Loucy (cell line): Measurements from ENCODE around the gene KITLG.
A peak's percentile ranks its signal among the peaks of the same experiment; 100 is the strongest.

Source experiments
- H2AFZ ChIP-seq: fragments of 200-600 bp; sonication (generic); 2 replicates; pipeline ENCODE4 v1.6.0; 2016; ENCODE audit warnings: antibody characterized with exemption, mild to moderate bottlenecking, low read length, moderate library complexity
- H3F3A ChIP-seq: fragments of 200-600 bp; 2 replicates; pipeline ENCODE4 v1.6.0; 2016; ENCODE audit warnings: antibody characterized with exemption, low read depth, mild to moderate bottlenecking
- H3K27me3 ChIP-seq: fragments of 200-600 bp; sonication (generic); 2 replicates; pipeline ENCODE4 v1.6.1; 2014; ENCODE audit warnings: low read length, mild to moderate bottlenecking; ENCODE audit not compliant: insufficient read depth, poor library complexity, severe bottlenecking
- H3K36me3 ChIP-seq: fragments of 200-600 bp; sonication (generic); 2 replicates; pipeline ENCODE4 v1.6.1; 2016; ENCODE audit warnings: low read length; ENCODE audit not compliant: insufficient read depth
- H3K4me1 ChIP-seq: fragments of 200-600 bp; sonication (generic); 2 replicates; pipeline ENCODE4 v1.5.1; 2014; ENCODE audit warnings: low read length, mild to moderate bottlenecking; ENCODE audit not compliant: insufficient read depth, poor library complexity, severe bottlenecking
- H3K4me2 ChIP-seq: fragments of 200-600 bp; sonication (generic); 2 replicates; pipeline ENCODE4 v1.6.0; 2014; ENCODE audit warnings: antibody characterized with exemption, low read length, low read depth, mild to moderate bottlenecking; ENCODE audit not compliant: poor library complexity, severe bottlenecking
- H3K4me3 ChIP-seq: fragments of 200-600 bp; sonication (generic); 2 replicates; pipeline ENCODE4 v1.5.1; 2014; ENCODE audit warnings: low read length, mild to moderate bottlenecking, mixed read lengths; ENCODE audit not compliant: poor library complexity, severe bottlenecking
- H3K79me2 ChIP-seq: fragments of 200-600 bp; sonication (generic); 2 replicates; pipeline ENCODE4 v1.6.1; 2014; ENCODE audit warnings: low read length; ENCODE audit not compliant: insufficient read depth
- H3K9ac ChIP-seq: fragments of 200-600 bp; sonication (generic); 2 replicates; pipeline ENCODE4 v1.6.0; 2014; ENCODE audit warnings: mild to moderate bottlenecking, low read depth, low read length, moderate library complexity; ENCODE audit not compliant: poor library complexity, severe bottlenecking
- H3K9me2 ChIP-seq: fragments of 200-600 bp; sonication (generic); replicated peaks from 2 replicates; pipeline ENCODE4 v1.6.1; 2016; ENCODE audit warnings: low read depth, low read length, mixed read lengths
- H3K9me3 ChIP-seq: fragments of 200-600 bp; sonication (generic); 2 replicates; pipeline ENCODE4 v1.6.1; 2014; ENCODE audit warnings: mild to moderate bottlenecking, antibody characterized with exemption, low read length, low read depth; ENCODE audit not compliant: insufficient read depth
- H4K20me1 ChIP-seq: fragments of 200-600 bp; sonication (generic); 2 replicates; pipeline ENCODE4 v1.6.0; 2014; ENCODE audit warnings: antibody characterized with exemption, low read length, mild to moderate bottlenecking; ENCODE audit not compliant: insufficient read depth, poor library complexity, severe bottlenecking
- EZH2phosphoT487 ChIP-seq: fragments of 200-600 bp; IDR thresholded peaks from 2 replicates; pipeline ENCODE4 v1.6.1; 2018; ENCODE audit warnings: antibody characterized with exemption, mild to moderate bottlenecking, moderate library complexity, borderline replicate concordance
- TF ChIP-seq, protein P1 (sequence below): fragments of 200-600 bp; sonication (generic); conservative IDR thresholded peaks from 2 replicates; pipeline ENCODE4 v1.5.1; 2014; ENCODE audit warnings: mild to moderate bottlenecking, antibody characterized with exemption, low read length

Gene KITLG

DNA sequence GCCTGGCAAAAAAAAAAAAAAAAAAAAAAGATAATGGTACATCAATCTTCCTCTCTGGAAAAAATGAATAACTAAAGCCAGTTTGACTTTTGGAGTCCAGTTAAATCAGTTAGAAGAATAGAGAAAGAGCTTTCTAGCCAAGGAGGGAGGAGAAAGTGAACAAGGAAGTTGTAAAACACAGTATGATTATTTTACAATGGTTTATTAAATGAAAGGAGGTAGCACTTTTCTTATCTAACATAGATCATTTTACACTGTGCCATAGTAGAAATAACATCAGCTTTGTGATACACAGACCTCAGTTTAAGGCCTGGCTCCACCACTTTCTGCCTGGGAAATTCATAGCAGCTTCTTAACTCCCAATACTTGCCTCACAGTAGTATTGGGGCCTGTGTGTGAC lies 15.4 kb upstream of the KITLG start:
- no peak overlapping the region for H3K4me3 ChIP-seq
- H3K9me2 ChIP-seq: no peaks in the 10 kb centered on the region
- H4K20me1 ChIP-seq: no peaks in the 10 kb centered on the region
- H3K27me3 ChIP-seq: no peaks in the 10 kb centered on the region
- no peak overlapping the region for H3K4me2 ChIP-seq
- no peak overlapping the region for H3K9ac ChIP-seq
- H3F3A ChIP-seq: no peaks in the 10 kb centered on the region
- H3K4me1 ChIP-seq: no peaks in the 10 kb centered on the region
- H2AFZ ChIP-seq: 0 out of 2 replicates have a peak overlapping the region, but pooled peaks have one; percentile 3
- no peaks in the 10 kb centered on the region for H3K9me3 ChIP-seq
- H3K79me2 ChIP-seq: no peaks in the 10 kb centered on the region
- TF ChIP-seq EZH2phosphoT487: no peak
- TF ChIP-seq, protein P1, sequence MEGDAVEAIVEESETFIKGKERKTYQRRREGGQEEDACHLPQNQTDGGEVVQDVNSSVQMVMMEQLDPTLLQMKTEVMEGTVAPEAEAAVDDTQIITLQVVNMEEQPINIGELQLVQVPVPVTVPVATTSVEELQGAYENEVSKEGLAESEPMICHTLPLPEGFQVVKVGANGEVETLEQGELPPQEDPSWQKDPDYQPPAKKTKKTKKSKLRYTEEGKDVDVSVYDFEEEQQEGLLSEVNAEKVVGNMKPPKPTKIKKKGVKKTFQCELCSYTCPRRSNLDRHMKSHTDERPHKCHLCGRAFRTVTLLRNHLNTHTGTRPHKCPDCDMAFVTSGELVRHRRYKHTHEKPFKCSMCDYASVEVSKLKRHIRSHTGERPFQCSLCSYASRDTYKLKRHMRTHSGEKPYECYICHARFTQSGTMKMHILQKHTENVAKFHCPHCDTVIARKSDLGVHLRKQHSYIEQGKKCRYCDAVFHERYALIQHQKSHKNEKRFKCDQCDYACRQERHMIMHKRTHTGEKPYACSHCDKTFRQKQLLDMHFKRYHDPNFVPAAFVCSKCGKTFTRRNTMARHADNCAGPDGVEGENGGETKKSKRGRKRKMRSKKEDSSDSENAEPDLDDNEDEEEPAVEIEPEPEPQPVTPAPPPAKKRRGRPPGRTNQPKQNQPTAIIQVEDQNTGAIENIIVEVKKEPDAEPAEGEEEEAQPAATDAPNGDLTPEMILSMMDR: no peak
- H3K36me3 ChIP-seq: no peaks in the 10 kb centered on the region

DNA sequence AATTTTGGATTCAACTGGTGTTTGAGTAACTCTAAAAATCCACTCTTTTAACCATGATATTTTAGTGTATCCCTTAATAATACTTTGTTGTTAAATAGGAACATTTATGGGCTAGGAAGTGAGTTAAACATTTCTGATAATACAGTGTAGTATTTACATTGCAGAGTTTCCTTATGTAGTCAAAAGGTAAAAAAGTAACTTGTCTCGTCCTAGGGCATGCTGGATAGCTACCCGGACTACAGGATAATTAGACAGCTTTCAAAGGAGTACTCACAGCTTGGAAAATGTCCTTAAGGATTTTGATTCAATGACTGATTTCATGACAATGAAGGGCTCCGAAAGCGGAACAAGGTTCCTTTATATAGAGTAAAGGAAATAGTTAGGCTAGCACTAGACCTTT lies 14.5 kb upstream of the KITLG start:
- no peak overlapping the region for H3K9ac ChIP-seq
- H3K9me2 ChIP-seq: no peaks in the 10 kb centered on the region
- H3K4me3 ChIP-seq: no peak overlapping the region
- H3K79me2 ChIP-seq: no peaks in the 10 kb centered on the region
- H2AFZ ChIP-seq: no peak overlapping the region
- H3K27me3 ChIP-seq: no peaks in the 10 kb centered on the region
- TF ChIP-seq, protein P1: no peak
- no peak for TF ChIP-seq EZH2phosphoT487
- no peaks in the 10 kb centered on the region for H3K9me3 ChIP-seq
- no peaks in the 10 kb centered on the region for H3F3A ChIP-seq
- no peak overlapping the region for H3K4me2 ChIP-seq
- no peaks in the 10 kb centered on the region for H4K20me1 ChIP-seq
- H3K4me1 ChIP-seq: no peaks in the 10 kb centered on the region
- no peaks in the 10 kb centered on the region for H3K36me3 ChIP-seq

DNA sequence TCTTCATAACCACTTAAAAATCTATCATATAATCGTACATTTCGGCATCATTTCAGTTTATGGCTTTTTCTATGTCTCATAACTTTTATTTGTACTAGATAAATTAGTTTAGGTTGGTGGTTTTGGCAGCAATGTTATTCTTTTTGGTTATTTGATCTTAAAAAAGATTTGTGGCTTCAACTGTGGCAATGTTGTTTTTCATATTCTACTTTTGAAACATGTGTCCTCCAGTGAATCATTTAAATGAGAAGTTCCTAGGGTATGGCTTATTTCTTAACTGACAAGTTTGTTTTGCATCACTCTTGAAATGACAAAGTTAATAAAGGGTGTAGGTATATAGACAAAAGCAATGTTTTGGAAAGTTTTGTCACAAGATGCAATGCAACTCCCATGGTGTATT lies 11.1 kb upstream of the KITLG start:
- no peaks in the 10 kb centered on the region for H3K4me1 ChIP-seq
- no peak overlapping the region for H3K4me2 ChIP-seq
- H2AFZ ChIP-seq: no peak overlapping the region
- no peaks in the 10 kb centered on the region for H3K27me3 ChIP-seq
- H3K4me3 ChIP-seq: no peak overlapping the region
- H3F3A ChIP-seq: no peaks in the 10 kb centered on the region
- no peaks in the 10 kb centered on the region for H3K9me2 ChIP-seq
- H3K36me3 ChIP-seq: no peaks in the 10 kb centered on the region
- no peaks in the 10 kb centered on the region for H4K20me1 ChIP-seq
- TF ChIP-seq, protein P1: no peak
- no peak for TF ChIP-seq EZH2phosphoT487
- no peaks in the 10 kb centered on the region for H3K79me2 ChIP-seq
- peaks cover under 1% of the 10 kb centered on the region; the same call in 1 of the 2 replicates for H3K9me3 ChIP-seq
- H3K9ac ChIP-seq: no peak overlapping the region
